ENCODE data around the gene ZNF121. TPM values are rescaled to one million over a fixed set of nuclear protein-coding genes. Genes with fewer than 3 reads are reported as not detected.

Gene ZNF121
- total RNA-seq, 2 donors from 2014 or later = 62.7 to 68.8 TPM

Other genes starting within 250 kb of the ZNF121 start
- 1 to 10 TPM in 1 of 2 donors, under 1 TPM in 1; 0.35 to 1.8 TPM for gene ZNF177, start 221.5 kb downstream of the ZNF121 start, total RNA-seq
- 10 to 100 TPM; 24.7 to 26.1 TPM for gene ZNF266, start 148.9 kb downstream of the ZNF121 start, total RNA-seq
- under 1 TPM in 1 of 2 donors, not detected in 1; 0.35 TPM for gene ZNF560, start 85.9 kb downstream of the ZNF121 start, total RNA-seq
- gene ZNF426, start 45.9 kb downstream of the ZNF121 start, total RNA-seq = 10 to 100 TPM; 11.3 to 16.0 TPM
- gene ZNF561, start 36.7 kb upstream of the ZNF121 start, total RNA-seq = 10 to 100 TPM; 26.1 to 32.2 TPM
- 10 to 100 TPM; 39.3 to 53.2 TPM for gene ZNF562, start 90.6 kb upstream of the ZNF121 start, total RNA-seq
- 1 to 10 TPM; 3.8 to 8.4 TPM for gene ZNF846, start 184.2 kb upstream of the ZNF121 start, total RNA-seq
- 10 to 100 TPM; 23.6 to 27.2 TPM for gene FBXL12, start 234.6 kb upstream of the ZNF121 start, total RNA-seq
- 100 to 1,000 TPM; 247 to 395 TPM for gene UBL5, start 243.4 kb upstream of the ZNF121 start, total RNA-seq